Globus pallidus (tissue), 1 donor: ENCODE measurements around the gene VEGFA.

Experiments used
- DNase-seq: peaks from one replicate; pipeline ENCODE4 v3.0.0-alpha.2; 2015; ENCODE audit warnings: low spot score

The VEGFA gene

DNA sequence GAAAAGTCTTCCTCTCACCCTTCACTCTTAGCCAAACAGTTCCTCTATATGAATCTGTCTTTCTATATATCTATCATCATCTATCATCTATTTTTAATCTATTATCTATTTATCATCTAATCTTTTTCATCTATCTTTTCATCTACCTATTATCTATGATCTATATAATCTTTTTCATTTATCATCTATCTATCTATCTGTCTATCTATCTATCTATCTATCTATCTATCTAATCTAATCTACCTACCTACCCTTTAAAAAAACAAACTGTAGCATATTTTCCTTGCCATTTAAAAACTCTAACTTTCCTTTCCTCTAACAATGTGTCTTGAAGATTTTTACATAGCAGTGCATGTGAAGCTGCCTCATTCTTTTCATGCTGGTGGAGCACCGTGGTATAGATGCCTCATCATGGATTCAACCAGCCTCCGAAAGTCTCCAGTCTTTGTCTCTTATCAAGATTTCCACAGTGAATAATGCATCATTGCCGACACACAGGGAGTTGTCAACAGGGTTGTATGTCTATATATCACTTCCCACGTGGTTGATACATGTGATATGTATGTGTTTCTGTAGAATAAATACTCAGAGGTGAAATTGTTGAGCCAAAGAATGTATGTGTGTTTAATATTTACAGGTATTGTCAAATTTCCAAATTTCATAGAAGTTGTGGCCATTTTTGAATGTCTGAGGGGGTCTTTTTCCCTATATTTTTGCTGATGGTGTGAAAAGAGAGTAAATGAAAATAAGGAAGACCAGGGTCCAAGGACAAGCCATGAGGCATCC, 51.3 kb downstream of the VEGFA start:
- no peak for DNase-seq

DNA sequence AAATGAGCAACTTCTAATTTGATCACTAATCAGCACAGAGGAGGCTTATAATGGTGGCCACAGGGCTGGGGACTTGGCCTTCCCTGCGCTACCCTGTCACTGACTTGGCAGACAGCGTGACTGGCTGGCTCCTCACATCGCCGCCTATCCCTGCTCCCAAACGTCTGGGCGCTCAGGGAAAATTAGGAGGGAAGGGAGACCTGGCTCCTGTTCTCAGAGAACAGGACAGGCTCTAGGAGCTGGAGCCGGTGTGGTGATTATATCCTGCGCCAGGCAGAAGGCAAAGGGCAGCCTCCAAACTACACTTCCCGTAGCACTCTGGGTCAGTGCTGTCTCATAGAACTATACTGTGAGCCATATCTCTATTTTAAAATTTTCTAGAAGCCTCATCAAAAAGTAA, 53.4 kb downstream of the VEGFA start:
- no peak for DNase-seq

DNA sequence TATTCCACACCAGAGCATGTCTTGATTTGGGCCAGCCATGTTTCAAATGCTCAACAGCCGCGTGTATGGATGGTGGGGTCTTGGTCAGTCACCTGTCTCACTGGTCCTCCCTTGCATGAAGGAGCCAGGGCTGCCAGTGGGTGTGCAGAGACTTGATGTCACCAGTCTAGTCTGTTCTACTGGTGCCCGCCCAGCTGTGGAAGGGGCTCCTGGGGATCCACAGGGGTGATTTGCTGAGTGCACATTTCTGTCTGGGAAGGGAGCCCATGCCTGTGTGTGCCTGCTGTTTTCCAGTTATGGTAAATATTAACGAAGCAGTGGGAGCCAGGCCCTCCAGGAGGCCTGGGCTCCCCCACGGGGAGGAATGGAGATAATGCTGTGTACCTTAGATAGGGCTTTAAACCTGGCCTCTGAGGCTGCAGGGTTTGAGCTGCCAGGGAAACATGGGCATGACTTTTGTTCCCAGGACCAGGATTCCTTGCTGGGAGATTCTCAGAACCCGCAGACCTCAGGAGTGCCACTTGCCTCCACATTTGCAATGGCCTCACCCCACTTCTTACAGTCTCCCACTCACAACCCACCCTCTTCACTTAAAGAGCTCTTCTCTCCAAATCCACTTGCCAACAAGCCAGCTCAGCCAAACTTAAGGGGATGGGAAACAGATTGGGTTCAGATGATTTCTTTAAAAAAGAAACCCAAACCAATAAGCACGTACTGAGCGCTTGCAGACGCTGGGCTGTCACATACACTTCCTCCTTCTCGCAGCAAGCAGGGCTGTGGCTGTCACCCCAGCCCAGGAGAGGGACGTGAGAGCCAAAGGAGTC, 54.1 kb downstream of the VEGFA start:
- DNase-seq: no peak

DNA sequence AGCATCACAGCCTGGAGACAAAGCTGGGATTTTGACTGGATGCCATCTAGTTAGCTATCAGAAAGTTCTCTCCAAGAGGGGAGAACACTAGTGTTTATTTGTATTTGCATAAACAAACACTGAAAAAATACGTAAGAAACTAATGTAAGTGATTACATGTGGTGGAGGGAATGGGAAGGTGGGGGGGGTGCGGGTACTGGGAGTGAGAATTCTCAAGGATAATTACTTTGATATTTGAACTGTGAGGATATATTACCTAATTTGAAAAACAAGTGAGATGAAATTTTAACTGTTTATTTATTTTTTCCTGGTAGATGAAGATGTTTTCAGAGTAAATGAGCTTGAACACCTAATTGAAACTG, 54.7 kb downstream of the VEGFA start:
- DNase-seq: no peak

DNA sequence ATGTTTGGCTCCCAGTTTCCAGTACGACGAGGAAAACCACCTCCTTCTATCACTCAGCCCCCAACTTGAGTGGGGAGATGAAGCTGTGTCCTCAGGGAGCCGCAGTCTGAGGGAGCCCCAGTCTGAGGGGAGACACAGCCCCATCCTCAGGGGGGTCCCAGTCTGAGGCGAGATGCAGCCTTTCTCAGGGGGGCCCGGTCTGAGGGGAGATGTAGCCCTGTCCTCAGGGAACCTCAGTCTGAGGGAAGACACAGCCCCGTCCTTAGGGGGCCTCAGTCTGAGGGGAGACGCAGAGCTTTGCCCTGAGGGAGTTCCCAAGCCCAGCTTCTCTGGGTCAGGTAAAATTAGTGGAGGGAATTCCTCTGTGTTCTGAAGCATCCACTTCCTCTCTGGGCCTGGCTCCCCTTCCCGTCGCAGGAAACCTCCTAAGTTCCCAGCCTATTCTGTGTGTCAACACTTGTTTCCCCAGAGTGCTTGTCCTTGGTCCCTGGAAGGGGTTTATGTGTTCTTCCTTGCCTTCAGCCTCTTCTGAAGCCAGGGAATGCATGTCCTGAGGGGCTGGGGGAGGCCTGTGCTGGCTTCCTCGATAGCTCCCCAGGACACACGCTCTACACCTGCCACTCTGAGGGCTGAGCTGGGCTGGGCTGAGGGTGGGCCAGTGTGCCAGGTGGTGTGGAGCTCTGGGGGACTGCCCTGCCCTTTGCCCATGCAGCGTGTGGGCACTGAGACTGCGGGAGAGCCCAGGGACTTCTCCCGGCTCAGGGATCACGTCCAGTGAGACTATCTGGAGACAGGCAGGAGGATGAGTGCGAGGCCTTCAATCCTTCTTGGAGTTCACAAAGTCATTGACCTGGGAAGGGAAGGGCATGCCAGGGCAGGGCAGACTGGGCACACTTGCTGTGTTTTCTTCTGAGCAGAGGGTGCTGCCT, 55.4 kb downstream of the VEGFA start:
- DNase-seq: no peak

DNA sequence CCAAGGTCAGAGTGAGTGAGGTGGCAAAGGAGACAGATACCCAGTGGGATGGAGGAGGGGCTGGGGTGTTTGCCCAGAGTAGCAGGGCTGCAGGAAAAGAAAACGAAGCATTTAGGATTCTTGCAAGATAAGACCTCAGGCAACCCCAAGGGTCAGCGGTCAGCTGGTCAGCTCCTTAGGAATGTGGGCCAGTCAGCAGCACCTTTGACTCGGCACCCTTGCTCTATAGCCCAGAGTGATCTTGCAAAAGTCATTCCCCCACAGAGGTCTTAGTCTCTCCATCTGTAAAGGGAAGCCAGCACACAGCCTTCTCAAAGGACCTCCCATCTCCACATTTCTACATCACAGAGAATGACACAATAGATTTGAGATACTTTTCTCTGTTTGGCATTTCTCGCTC, 56.7 kb downstream of the VEGFA start:
- DNase-seq: no peak

DNA sequence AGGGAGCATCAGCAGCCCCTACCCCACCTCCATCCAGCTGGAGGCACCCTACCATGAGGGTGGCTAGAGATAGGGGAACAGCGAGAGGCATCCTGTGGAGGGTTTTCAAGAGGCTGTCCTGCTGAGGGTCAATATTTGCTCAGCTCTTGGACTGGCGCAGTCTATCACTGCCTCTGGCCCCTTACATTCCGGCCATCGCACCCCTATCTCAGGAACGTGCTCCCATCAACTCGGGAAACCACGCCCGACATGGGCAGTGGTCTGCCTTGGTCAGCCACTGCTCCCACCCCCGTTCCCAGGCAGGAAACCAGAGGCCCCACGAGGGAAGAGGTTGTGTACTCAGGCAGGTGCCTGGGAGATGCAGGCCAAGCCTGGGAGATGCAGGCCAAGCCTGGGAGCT, 57.9 kb downstream of the VEGFA start:
- DNase-seq: no peak

DNA sequence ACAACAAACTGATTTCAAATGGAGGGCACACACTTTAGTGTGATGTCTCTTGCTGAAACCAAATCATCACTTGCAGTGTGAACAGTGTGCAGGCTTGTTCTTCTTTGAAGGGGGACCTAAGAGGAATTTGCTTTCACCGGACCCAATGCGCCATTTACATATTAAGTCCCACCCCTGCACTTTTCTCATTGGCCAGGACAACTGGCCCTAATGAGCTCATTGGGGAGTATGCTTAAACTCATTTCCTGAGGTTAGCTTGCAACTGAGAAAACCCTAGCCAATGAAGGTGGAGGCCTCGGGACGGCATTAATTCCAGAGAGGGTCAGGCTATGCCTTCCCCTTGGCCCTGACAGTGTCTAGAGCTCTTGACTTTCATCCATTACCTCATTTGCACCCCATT, 58.7 kb downstream of the VEGFA start:
- no peak for DNase-seq

DNA sequence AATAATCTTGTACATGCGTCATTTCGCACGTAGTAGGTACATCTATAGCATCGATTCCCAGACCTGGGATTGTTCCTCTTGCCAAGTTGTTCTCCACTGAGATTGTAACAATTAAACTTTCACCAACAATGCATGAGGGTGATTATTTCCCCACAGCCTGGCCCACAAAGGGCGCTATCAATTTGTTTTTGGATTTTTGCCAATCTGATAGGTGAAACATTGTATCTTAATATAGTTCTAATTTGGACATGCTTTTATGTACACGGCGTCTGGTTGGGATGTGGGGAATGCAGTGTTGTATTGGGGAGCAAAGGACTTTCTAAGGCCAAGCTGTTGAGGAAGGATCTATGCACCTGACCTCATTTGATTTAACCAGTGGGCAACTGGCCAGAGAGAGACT, 59.5 kb downstream of the VEGFA start:
- DNase-seq: no peak

DNA sequence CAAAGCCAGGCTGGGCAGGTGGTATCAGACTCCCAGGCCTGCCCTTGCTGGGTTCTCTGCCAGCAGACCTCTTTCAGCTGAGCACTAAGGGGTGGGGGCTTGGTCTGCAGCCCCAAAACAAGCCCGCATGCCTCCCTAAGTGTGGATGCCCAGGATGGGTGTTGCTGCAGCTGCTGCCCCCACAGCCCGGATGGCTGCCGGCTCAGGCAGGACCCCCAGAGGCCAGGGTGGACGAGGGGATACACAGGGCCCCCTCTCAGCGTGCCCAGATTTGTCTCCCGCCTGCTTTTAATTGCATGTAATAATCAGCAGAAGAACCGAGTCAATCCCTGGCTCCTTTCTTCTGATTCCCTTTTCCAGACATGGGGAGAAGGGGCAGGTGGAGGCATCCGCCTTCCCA, 60.8 kb downstream of the VEGFA start:
- no peak for DNase-seq

DNA sequence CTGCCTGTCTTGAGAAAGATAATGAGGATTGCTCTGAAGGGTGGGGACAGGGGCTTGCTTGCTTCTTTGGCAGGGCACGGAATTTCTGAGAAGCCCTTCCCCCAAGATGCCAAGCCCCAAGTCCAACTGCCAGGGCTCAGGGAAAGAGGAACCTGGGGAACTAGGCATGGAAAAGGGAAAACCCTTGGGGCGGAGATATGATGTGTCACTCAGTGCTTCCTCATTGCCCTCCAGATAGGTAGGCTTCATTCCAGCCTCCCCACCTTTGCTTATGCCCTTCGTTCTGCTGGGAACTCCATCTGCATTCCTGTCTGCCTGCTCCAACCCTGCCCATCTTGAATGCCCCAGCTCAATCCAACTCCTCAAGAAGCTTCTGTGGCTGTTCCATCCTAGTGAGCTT, 61.2 kb downstream of the VEGFA start:
- no peak for DNase-seq

DNA sequence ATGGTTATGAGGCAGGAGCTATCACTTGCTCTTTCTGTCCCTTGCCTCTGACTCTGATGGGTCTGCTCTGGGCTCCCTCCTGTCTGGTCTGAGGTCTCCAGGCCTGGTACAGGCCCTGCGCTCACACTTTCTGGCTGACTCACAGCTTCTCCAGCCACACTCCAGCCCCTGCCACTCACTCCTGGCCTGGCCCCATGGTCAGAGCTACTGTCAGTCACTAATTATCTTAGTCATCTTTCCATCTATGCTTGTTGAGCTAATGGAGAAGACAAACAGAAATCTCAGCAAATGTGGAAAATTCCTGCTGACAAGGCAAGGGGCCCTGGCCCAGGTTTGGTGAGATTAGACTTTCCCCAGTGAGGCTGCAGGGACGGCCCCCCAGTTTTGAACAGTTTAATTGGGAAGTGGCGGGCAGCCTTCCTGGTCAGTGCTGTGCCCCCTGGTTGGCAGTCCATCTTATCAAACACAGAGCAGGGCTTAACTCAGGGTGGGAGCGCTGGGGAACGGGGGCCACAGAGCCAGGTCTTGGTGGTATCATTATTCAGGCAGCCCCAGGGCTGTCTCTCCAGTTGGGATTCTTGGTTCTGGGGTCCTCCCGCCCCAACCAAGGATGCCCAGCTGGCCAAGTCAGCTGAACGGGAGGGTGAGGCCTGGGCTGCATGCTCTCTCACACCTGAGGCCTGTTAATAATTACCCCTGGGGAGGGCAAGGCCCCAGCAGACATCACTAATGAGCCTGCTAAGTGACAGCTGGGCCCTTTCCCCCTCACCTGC, 63.4 kb downstream of the VEGFA start:
- DNase-seq: no peak

DNA sequence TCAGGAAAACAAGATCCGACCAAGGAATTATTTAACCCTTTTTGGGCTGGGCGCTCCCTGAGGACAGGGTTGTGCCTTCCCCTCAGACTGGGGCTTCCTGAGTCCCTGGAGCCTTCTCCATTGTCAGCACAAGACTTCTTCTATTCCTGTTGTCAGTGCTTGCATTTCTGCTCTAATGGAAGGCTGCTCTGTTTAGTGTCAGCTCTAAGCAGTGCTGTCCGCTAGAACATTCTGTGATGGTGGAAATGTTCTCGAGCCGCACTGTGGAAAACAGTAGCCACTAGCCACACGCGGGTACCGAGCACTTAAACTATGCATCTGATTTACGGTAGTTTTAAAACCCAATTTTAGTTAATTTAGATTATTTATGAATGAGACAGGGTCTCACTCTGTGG, 64.0 kb downstream of the VEGFA start:
- no peak for DNase-seq

DNA sequence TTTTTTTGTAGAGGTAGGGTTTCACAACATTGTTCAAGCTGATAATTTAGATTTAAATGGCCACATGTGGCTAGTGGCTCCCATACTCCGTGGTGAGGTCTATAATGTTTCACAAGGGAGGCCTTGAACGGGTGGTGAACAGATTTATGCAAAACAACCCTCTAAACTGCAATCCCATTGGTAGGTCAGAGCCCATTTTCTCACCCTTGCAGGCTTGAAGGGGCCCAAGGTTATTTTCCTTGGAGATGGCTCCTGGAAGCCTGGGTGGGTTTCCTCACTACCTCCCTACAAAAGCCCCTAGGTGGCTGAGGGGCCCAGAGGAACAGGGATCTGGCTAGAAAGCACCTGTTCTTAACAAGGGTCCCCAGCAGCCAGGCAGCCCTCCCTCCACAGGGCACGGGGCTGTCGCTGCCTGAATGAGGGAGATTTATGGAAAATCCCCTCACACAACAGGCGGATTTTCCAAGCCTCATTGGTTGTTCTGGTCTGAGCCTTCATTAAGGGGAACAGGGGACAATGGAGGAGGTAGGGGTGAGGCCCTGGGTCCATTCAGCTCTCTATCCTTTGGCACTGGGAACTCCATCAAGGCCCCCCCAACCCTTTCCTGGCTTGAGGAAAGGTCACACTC, 64.6 kb downstream of the VEGFA start:
- DNase-seq: no peak

DNA sequence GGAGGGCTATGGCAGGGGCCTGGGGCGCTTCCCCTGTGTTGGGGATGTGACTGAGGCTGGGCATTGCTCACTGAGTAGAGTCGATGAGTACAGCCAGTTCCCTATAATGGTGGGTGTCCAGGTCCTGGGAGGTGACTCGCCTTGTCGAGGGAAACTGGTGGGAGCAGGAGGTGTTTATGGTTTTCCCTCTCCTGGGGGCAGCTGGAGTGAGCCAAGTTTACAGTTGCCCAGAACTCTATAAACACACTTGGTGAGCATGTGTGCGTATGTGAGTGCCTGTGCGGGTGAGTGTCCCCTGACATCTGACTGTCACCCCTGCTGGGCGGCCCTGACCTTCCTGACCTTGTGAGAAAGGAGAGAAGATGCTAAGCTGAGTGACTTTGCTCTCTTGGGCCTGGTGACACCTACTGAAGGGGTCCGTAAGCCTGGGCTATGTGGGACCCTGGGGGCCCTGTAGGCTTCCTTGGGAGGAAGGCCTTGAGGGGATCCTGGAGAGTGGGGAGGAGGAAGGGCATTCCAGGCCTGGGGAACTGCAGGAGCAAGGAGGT, 65.9 kb downstream of the VEGFA start:
- DNase-seq: no peak
